ENCODE measurements around the gene IVL.

Gene IVL, protein sequence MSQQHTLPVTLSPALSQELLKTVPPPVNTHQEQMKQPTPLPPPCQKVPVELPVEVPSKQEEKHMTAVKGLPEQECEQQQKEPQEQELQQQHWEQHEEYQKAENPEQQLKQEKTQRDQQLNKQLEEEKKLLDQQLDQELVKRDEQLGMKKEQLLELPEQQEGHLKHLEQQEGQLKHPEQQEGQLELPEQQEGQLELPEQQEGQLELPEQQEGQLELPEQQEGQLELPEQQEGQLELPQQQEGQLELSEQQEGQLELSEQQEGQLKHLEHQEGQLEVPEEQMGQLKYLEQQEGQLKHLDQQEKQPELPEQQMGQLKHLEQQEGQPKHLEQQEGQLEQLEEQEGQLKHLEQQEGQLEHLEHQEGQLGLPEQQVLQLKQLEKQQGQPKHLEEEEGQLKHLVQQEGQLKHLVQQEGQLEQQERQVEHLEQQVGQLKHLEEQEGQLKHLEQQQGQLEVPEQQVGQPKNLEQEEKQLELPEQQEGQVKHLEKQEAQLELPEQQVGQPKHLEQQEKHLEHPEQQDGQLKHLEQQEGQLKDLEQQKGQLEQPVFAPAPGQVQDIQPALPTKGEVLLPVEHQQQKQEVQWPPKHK

DNA sequence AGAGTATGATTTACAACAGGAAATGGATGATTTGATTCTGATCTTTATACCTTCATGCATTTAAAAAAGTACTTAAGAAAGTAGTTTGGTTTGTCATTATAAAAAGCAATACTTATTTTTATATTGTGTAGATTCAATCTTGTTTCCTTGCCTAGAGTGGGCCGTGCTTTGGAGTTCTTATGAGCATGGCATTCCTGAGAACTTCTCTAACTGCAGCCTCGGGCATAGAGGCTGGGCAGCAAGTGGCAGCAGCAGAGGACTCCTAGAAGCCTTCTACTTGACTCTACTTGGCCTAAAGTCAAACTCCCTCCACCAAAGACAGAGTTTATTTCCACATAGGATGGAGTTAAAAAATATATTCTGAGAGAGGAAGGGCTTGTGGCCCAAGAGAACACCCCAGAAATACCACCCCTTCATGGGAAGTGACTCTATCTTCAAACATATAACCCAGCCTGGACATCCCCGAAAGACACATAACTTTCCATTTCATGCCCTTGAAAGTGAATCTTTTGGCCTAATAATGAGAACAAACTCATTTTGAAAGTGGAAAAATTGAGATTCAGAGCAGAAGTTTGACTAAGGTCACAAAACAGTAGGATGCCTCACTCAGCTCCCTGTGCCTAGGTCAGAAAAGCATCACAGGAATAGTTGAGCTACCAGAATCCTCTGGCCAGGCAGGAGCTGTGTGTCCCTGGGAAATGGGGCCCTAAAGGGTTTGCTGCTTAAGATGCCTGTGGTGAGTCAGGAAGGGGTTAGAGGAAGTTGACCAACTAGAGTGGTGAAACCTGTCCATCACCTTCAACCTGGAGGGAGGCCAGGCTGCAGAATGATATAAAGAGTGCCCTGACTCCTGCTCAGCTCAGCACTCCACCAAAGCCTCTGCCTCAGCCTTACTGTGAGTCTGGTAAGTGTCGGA, at the start of gene IVL:
IVL (plus strand) TSS at position 861 of the 916 bp plus-strand sequence. CDS start 1,252 bp downstream, outside the sequence.
- Histone ChIP-seq H3K4me3 (ENCODE audit: low read length) (no peak within 1 kb of the TSS), H3K4me1 (ENCODE audit: control insufficient read depth, insufficient read depth, low read length) (no peaks in the 10 kb centered on the region), H3K27me3 (ENCODE audit: control insufficient read depth, insufficient read depth, low read length) (peaks cover 5% of the 10 kb centered on the region), H3K9ac (ENCODE audit: low read length) (no peak within 1 kb of the TSS), H3K36me3 (ENCODE audit: control insufficient read depth, insufficient read depth, low read length) (no peaks in the 10 kb centered on the region), H3K9me3 (ENCODE audit: control insufficient read depth, low read length) (no peaks in the 10 kb centered on the region)

DNA sequence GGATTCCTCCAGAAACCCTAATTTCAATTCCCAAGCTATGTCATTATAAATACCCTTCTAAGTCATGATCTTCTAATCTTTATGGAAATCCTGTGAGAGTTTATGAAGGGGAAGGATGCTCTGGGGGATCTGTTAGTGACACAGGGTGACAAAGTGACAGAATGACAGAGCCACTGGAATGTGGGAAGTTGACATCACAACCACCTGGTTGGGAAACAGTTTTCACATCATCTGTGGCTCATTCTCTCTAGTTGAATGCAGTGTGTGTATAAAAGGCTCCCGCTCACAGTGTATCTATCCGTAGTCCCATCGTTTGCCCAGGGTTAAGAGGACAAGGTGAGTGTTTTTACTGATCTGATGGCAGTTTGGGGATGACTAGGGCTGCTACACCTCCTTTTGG, 48.6 kb upstream of the IVL start, which contains the start of gene LCE7A:
LCE7A (plus strand) TSS at position 301 of the 400 bp plus-strand sequence. CDS start 702 bp downstream, outside the sequence.
- Histone ChIP-seq H3K4me3 (ENCODE audit: low read length) (no peak within 1 kb of the TSS), H3K36me3 (ENCODE audit: control insufficient read depth, insufficient read depth, low read length) (no peaks in the 10 kb centered on the region), H3K9ac (ENCODE audit: low read length) (no peak within 1 kb of the TSS), H3K4me1 (ENCODE audit: control insufficient read depth, insufficient read depth, low read length) (no peaks in the 10 kb centered on the region), H3K9me3 (ENCODE audit: control insufficient read depth, low read length) (no peaks in the 10 kb centered on the region), H3K27me3 (ENCODE audit: control insufficient read depth, insufficient read depth, low read length) (no peaks in the 10 kb centered on the region)

DNA sequence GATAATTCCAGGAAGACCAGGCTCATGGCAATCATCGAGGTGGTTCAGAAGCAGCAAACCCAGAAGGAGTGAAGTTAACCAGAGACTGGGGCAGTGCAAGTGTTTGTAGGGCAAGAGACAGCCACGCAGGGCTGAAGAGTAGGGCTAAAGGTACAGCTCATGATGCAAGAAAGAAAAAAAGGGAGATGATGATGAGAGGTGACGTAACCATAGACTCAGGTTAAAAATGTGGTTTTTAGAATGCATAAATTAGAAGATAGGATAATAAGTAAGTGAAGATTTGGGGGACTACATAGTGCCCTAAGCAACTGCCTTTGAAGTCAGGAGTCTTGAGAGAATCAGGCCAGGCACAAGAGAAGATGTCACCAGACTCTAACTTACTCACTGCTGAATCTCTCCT, 48.2 kb upstream of the IVL start:
- no peaks in the 10 kb centered on the region for H3K27me3 ChIP-seq (ENCODE audit: control insufficient read depth, insufficient read depth, low read length)
- no peak overlapping the region for H3K4me3 ChIP-seq (ENCODE audit: low read length)
- no peaks in the 10 kb centered on the region for H3K36me3 ChIP-seq (ENCODE audit: control insufficient read depth, insufficient read depth, low read length)
- no peaks in the 10 kb centered on the region for H3K9me3 ChIP-seq (ENCODE audit: control insufficient read depth, low read length)
- no peak overlapping the region for H3K9ac ChIP-seq (ENCODE audit: low read length)
- H3K4me1 ChIP-seq (ENCODE audit: control insufficient read depth, insufficient read depth, low read length) = no peaks in the 10 kb centered on the region

DNA sequence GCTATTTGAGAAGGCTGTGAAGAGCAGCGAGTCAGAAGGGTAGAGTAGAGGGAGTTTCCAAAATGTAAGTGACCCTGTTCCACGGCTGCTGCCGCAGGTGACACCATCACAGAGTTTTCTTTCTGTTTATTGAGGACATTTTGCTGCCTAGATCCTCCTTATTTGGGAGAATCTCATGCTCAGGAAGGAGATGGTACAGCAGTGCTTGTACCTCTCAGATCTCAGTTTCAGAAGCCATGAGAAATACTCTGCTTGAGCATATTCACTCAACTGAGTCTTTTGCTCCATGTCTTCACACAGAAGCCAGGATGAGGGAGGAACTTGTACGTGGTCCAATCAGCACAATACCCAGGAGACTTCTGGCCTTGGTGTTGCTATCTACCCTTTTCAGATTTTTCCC, 47.0 kb upstream of the IVL start:
- no peaks in the 10 kb centered on the region for H3K4me1 ChIP-seq (ENCODE audit: control insufficient read depth, insufficient read depth, low read length)
- H3K9me3 ChIP-seq (ENCODE audit: control insufficient read depth, low read length) = no peaks in the 10 kb centered on the region
- H3K36me3 ChIP-seq (ENCODE audit: control insufficient read depth, insufficient read depth, low read length) = no peaks in the 10 kb centered on the region
- no peak overlapping the region for H3K9ac ChIP-seq (ENCODE audit: low read length)
- no peaks in the 10 kb centered on the region for H3K27me3 ChIP-seq (ENCODE audit: control insufficient read depth, insufficient read depth, low read length)
- no peak overlapping the region for H3K4me3 ChIP-seq (ENCODE audit: low read length)

DNA sequence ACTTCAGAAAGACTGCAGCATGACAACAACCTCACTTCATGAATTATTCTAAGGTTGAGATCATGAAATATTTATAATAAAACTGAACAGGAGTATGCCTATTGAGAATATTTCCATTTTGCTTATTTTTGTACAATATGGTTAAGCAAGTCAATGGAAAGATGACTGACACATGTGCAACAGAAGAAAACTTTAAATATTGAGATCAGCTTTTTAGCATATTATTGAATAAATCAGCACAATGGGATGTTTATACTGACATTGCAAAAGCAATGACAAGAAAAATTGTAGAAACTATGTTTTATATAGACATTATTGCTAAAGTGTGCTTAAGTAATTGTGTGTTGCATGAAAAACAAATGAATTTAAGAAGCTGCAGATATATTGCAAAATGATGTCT, 43.9 kb upstream of the IVL start:
- no peak overlapping the region for H3K4me3 ChIP-seq (ENCODE audit: low read length)
- no peaks in the 10 kb centered on the region for H3K4me1 ChIP-seq (ENCODE audit: control insufficient read depth, insufficient read depth, low read length)
- no peaks in the 10 kb centered on the region for H3K36me3 ChIP-seq (ENCODE audit: control insufficient read depth, insufficient read depth, low read length)
- no peaks in the 10 kb centered on the region for H3K27me3 ChIP-seq (ENCODE audit: control insufficient read depth, insufficient read depth, low read length)
- no peak overlapping the region for H3K9ac ChIP-seq (ENCODE audit: low read length)
- no peaks in the 10 kb centered on the region for H3K9me3 ChIP-seq (ENCODE audit: control insufficient read depth, low read length)

DNA sequence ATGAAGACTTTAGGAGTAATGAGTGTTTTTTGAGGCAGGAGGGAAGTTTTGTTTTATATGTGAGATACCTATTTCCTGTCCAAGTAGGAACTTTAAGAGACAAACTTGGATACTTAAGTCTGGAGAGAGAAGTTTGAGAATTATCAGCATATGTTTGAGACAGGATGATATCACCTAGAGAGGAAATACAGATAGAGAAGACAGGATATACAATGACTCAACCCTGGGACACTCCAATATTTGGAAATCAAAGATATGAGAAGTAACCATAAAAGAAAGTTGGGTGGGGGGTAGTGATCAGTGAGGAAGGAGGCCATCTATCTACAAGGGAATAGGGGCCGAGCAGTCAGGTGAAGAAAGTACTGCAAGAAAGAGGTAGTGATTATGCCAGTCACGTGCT, 42.0 kb upstream of the IVL start:
- no peaks in the 10 kb centered on the region for H3K36me3 ChIP-seq (ENCODE audit: control insufficient read depth, insufficient read depth, low read length)
- no peak overlapping the region for H3K4me3 ChIP-seq (ENCODE audit: low read length)
- no peak overlapping the region for H3K9ac ChIP-seq (ENCODE audit: low read length)
- no peaks in the 10 kb centered on the region for H3K9me3 ChIP-seq (ENCODE audit: control insufficient read depth, low read length)
- H3K27me3 ChIP-seq (ENCODE audit: control insufficient read depth, insufficient read depth, low read length) = no peaks in the 10 kb centered on the region
- H3K4me1 ChIP-seq (ENCODE audit: control insufficient read depth, insufficient read depth, low read length) = no peaks in the 10 kb centered on the region

DNA sequence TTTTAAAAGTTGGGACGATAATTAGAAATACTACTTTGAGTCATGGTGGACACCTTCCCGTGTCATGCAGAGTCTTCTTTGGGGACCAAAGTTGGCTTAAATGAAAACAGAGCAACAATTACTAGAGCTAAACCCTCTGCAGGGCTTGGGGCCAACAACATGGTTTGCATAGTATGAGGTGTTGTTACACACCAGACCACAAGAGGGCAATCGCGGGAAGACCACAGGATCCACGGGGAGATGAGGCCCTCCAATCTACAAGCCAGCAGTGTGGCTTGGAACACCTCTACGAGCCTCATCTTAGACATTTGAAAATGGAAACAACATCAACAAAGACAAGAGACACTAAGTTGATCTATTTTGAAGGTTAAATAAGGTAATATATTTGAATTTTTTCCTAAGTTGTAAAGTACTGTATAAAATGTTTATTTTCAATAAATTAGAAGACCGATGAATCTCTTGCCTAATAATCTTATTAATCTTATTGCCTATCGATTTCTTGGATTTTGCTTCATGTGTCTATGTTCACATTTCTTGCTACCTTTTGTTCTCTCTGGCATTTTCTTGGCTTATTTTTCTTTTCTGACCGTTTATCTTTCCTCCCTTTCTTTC, 38.4 kb upstream of the IVL start:
- no peaks in the 10 kb centered on the region for H3K9me3 ChIP-seq (ENCODE audit: control insufficient read depth, low read length)
- no peaks in the 10 kb centered on the region for H3K4me1 ChIP-seq (ENCODE audit: control insufficient read depth, insufficient read depth, low read length)
- H3K36me3 ChIP-seq (ENCODE audit: control insufficient read depth, insufficient read depth, low read length) = no peaks in the 10 kb centered on the region
- no peak overlapping the region for H3K4me3 ChIP-seq (ENCODE audit: low read length)
- no peaks in the 10 kb centered on the region for H3K27me3 ChIP-seq (ENCODE audit: control insufficient read depth, insufficient read depth, low read length)
- H3K9ac ChIP-seq (ENCODE audit: low read length) = no peak overlapping the region

DNA sequence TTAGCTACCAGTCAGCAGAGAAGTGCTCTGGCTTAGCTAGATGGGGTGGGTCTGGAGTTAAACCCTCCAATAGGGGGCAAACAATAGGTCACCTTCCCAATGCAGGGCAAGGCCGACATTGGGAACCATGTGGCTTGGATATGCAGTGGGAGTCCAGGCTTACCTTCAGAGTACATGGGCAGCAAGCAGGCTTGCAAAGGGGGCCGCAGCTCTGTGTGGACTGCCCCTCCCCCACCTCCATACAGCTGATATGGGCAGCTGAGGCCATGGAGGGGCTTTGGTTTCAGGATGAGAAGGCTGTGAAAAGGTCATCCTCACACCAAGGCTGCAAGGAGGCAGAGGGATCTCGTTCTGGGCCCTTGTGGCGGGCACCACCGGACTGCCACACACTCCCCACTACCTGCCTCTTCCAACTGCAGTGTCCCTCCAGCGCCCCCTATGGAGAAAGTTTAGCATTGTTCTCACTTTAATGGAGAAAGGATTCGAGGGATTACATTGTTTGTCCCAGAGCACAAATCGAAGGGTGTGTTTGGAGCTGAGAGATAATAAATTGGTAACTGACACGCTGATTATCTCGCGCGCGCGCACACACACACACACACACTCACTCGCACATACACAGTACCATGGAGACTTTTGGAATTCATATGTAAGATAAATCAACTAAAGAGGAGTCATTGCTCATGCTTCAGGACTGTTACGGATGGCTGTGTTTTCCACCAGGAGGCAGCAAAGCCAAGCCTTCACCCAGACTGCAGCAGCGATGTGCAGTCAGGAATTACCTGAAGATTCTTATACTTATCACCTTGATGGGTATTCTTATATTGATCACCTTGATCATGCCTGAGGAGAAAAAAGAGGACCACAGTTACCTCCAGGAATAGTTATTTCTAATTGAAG, 37.3 kb upstream of the IVL start:
- Histone ChIP-seq H3K4me3 (ENCODE audit: low read length) (no peak overlapping the region), H3K9ac (ENCODE audit: low read length) (no peak overlapping the region), H3K27me3 (ENCODE audit: control insufficient read depth, insufficient read depth, low read length) (no peaks in the 10 kb centered on the region), H3K36me3 (ENCODE audit: control insufficient read depth, insufficient read depth, low read length) (no peaks in the 10 kb centered on the region), H3K9me3 (ENCODE audit: control insufficient read depth, low read length) (no peaks in the 10 kb centered on the region), H3K4me1 (ENCODE audit: control insufficient read depth, insufficient read depth, low read length) (no peaks in the 10 kb centered on the region)

DNA sequence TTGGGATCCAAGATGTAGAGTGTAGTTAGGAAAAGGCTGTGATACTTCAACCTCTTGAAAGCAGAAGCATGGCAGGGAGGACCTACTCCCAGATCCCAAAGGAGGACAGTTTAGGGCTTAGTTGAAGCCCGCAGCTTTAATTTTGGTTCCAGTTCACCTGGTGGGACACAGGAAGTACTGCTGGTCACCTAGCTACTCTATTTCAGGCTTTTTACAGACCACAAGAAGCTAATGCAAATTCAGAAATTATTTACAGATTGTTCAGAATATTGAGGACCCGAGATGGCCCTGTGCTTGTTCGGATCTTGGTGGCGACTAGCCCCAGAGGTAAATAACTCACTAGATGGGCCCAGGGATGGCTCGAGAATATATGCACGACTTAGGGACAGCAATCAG, 36.6 kb upstream of the IVL start:
- no peaks in the 10 kb centered on the region for H3K36me3 ChIP-seq (ENCODE audit: control insufficient read depth, insufficient read depth, low read length)
- no peak overlapping the region for H3K4me3 ChIP-seq (ENCODE audit: low read length)
- H3K9me3 ChIP-seq (ENCODE audit: control insufficient read depth, low read length) = no peaks in the 10 kb centered on the region
- H3K27me3 ChIP-seq (ENCODE audit: control insufficient read depth, insufficient read depth, low read length) = no peaks in the 10 kb centered on the region
- H3K9ac ChIP-seq (ENCODE audit: low read length) = no peak overlapping the region
- H3K4me1 ChIP-seq (ENCODE audit: control insufficient read depth, insufficient read depth, low read length) = no peaks in the 10 kb centered on the region

DNA sequence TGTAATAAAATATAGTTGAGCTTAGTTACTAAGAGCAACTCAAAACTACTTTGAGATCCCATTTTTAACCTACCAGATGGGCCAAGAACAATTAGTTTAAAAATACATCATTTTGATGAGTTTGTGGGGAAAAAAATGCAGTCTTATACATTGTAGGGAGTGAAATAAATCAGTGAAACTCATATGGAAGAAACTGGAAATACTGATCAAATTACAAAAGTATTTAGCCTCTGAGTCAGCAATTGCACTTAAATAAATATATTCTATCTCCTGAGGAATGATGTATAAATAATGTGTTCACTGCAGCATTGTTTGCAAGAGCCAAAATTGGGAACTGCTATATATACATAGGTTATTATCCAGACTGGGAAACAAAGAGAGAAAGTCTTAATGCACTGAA, 34.9 kb upstream of the IVL start:
- Histone ChIP-seq H3K4me1 (ENCODE audit: control insufficient read depth, insufficient read depth, low read length) (no peaks in the 10 kb centered on the region), H3K4me3 (ENCODE audit: low read length) (no peak overlapping the region), H3K36me3 (ENCODE audit: control insufficient read depth, insufficient read depth, low read length) (no peaks in the 10 kb centered on the region), H3K9me3 (ENCODE audit: control insufficient read depth, low read length) (no peaks in the 10 kb centered on the region), H3K27me3 (ENCODE audit: control insufficient read depth, insufficient read depth, low read length) (no peaks in the 10 kb centered on the region), H3K9ac (ENCODE audit: low read length) (no peak overlapping the region)

DNA sequence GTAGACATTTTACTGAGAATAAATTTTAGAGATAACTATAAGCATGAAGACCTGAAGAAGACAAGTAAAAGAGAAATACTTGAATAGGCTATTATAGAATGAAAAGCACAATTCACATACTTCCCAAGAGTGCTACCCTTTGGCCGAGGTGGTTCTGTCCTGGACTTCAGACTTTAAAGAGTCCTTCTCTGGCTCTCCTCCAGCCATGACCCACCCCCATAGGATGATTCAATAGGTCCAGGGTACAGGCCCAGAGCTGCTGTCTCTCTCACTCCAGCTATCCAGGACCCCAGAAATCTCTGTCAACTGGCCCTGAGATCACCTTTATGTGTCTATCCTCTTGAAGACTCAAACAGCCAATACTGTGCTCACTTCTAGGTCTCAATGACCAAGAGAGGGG, 31.5 kb upstream of the IVL start:
- Histone ChIP-seq H3K27me3 (ENCODE audit: control insufficient read depth, insufficient read depth, low read length) (no peaks in the 10 kb centered on the region), H3K9ac (ENCODE audit: low read length) (no peak overlapping the region), H3K4me1 (ENCODE audit: control insufficient read depth, insufficient read depth, low read length) (no peaks in the 10 kb centered on the region), H3K4me3 (ENCODE audit: low read length) (no peak overlapping the region), H3K9me3 (ENCODE audit: control insufficient read depth, low read length) (no peaks in the 10 kb centered on the region), H3K36me3 (ENCODE audit: control insufficient read depth, insufficient read depth, low read length) (no peaks in the 10 kb centered on the region)

Measured in mucosa of stomach (tissue), 1 donor.